K562 (cell line): ENCODE measurements around the gene RHOT1. TPM values are rescaled to one million over a fixed set of nuclear protein-coding genes. Genes with fewer than 3 reads are reported as not detected.

Source experiments
- HSF4 ChIP-seq: fragments of 250-450 bp; sonication (Bioruptor Pico); IDR thresholded peaks from 2 replicates; pipeline ENCODE4 v2.1.2; 2022; ENCODE audit warnings: mild to moderate bottlenecking, moderate library complexity, borderline replicate concordance
- JUN ChIP-seq, 2 experiments: sonication (generic) in 1 of 2; formaldehyde crosslinking in 1 of 2; IDR thresholded peaks; 2 replicates each; pipeline versions ENCODE4 v1.6.1 to v1.8.0; 2012 to 2022; ENCODE audit warnings: borderline replicate concordance in 2 of 2, mild to moderate bottlenecking in 2 of 2, improper control_type of control experiment in 1 of 2, low read depth in 1 of 2, low read length in 1 of 2, missing genetic modification reagents in 1 of 2
- MED1 ChIP-seq: sonication (generic); formaldehyde crosslinking; IDR thresholded peaks from 2 replicates; pipeline ENCODE4 v1.8.1; 2023; ENCODE audit warnings: missing genetic modification reagents, borderline replicate concordance
- ZNF445 ChIP-seq: fragments of 250-450 bp; sonication (Bioruptor Pico); IDR thresholded peaks from 2 replicates; pipeline ENCODE4 v1.4.0; 2020; ENCODE audit warnings: low read depth, mild to moderate bottlenecking, moderate library complexity
- polyA plus RNA-seq, 8 experiments: library from polyadenylated mRNA; depleted of rRNA in 4 of 8; stranded (reverse) in 5 of 8; unstranded in 3 of 8; fragments of >200 nt; fragmentation: Nextera tagmentation in 2 of 8; fragmentation: Illumina TruSeq in 1 of 8; extraction: Ambion mirVana in 2 of 8; extraction: Trizol in 1 of 8; gene quantifications; 2 replicates each; pipeline versions ENCODE4 v1.2.1 to v1.2.3, GENCODE V29; 2011 to 2014; ENCODE audit warnings: inconsistent platforms in 1 of 8, missing spikeins in 1 of 8
- total RNA-seq, 7 experiments: library from RNA; depleted of rRNA in 6 of 7; stranded (reverse); fragments of >200 nt in 6 of 7; fragmentation: Illumina TruSeq in 2 of 7; extraction: Trizol in 2 of 7; gene quantifications; 2 replicates each; pipeline versions ENCODE4 v1.2.1 to v1.2.3, GENCODE V29; 2011 to 2021; ENCODE audit warnings: low replicate concordance in 1 of 7
- TF ChIP-seq, protein P1 (sequence below): fragments of 450-650 bp; IDR thresholded peaks from 2 replicates; pipeline ENCODE4 v1.6.1; 2016; ENCODE audit warnings: mild to moderate bottlenecking, moderate library complexity
- TF ChIP-seq, protein P2 (sequence below): fragments of 250-450 bp; sonication (Bioruptor Pico); IDR thresholded peaks from 2 replicates; pipeline ENCODE4 v1.5.1; 2021; ENCODE audit warnings: mild to moderate bottlenecking
- TF ChIP-seq, protein P3 (sequence below): fragments of 450-650 bp; IDR thresholded peaks from 2 replicates; pipeline ENCODE4 v1.6.1; 2017; ENCODE audit warnings: antibody characterized with exemption
- TF ChIP-seq, protein P4 (sequence below): sonication (generic); formaldehyde crosslinking; IDR thresholded peaks from 2 replicates; pipeline ENCODE4 v1.8.1; 2023; ENCODE audit warnings: mild to moderate bottlenecking, missing genetic modification reagents

Gene RHOT1
- total and polyA plus RNA-seq, 9 of the 15 experiments (the other 6 are each of a cell fraction or from before 2014, with no cell fraction given) = 23.0 to 101 (median 32.2) TPM

DNA sequence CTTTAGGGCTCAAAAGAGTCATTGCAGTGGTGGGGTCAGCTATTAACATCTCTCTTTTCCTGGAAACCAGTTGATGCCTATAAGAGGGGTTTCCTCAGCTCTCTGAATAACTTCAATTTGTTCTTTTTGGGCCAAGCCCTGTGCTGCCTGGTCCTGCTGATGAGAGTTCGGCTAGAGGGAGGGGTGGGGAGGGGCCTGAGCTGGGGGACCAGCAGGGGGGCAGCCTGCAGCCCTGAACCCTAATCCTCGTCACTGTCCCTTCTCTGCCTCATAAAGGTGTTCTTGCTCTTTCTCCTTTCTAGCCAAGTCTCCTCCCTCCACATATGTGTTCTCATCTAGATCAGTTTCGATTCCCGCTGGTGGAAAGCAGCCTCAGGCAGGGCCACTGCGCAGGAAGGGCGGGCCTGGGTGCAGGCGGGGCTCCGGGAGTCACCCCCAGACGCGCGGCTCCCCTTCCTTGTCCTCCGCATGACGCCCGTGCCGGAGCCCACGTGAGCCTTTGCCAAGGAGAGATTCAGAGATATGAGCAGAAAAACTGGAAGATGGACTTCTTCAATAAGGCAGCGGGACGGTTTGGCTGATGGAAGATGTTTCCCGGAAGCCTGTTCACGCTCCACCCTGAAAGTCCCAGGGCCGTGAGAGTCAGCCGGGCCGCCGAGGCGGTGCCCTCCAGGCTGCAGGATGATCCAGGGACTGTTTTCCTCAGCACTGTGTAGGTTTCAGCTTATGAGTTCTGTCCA is 15.0 kb upstream of the RHOT1 start (continued):
- TF ChIP-seq, protein P1, sequence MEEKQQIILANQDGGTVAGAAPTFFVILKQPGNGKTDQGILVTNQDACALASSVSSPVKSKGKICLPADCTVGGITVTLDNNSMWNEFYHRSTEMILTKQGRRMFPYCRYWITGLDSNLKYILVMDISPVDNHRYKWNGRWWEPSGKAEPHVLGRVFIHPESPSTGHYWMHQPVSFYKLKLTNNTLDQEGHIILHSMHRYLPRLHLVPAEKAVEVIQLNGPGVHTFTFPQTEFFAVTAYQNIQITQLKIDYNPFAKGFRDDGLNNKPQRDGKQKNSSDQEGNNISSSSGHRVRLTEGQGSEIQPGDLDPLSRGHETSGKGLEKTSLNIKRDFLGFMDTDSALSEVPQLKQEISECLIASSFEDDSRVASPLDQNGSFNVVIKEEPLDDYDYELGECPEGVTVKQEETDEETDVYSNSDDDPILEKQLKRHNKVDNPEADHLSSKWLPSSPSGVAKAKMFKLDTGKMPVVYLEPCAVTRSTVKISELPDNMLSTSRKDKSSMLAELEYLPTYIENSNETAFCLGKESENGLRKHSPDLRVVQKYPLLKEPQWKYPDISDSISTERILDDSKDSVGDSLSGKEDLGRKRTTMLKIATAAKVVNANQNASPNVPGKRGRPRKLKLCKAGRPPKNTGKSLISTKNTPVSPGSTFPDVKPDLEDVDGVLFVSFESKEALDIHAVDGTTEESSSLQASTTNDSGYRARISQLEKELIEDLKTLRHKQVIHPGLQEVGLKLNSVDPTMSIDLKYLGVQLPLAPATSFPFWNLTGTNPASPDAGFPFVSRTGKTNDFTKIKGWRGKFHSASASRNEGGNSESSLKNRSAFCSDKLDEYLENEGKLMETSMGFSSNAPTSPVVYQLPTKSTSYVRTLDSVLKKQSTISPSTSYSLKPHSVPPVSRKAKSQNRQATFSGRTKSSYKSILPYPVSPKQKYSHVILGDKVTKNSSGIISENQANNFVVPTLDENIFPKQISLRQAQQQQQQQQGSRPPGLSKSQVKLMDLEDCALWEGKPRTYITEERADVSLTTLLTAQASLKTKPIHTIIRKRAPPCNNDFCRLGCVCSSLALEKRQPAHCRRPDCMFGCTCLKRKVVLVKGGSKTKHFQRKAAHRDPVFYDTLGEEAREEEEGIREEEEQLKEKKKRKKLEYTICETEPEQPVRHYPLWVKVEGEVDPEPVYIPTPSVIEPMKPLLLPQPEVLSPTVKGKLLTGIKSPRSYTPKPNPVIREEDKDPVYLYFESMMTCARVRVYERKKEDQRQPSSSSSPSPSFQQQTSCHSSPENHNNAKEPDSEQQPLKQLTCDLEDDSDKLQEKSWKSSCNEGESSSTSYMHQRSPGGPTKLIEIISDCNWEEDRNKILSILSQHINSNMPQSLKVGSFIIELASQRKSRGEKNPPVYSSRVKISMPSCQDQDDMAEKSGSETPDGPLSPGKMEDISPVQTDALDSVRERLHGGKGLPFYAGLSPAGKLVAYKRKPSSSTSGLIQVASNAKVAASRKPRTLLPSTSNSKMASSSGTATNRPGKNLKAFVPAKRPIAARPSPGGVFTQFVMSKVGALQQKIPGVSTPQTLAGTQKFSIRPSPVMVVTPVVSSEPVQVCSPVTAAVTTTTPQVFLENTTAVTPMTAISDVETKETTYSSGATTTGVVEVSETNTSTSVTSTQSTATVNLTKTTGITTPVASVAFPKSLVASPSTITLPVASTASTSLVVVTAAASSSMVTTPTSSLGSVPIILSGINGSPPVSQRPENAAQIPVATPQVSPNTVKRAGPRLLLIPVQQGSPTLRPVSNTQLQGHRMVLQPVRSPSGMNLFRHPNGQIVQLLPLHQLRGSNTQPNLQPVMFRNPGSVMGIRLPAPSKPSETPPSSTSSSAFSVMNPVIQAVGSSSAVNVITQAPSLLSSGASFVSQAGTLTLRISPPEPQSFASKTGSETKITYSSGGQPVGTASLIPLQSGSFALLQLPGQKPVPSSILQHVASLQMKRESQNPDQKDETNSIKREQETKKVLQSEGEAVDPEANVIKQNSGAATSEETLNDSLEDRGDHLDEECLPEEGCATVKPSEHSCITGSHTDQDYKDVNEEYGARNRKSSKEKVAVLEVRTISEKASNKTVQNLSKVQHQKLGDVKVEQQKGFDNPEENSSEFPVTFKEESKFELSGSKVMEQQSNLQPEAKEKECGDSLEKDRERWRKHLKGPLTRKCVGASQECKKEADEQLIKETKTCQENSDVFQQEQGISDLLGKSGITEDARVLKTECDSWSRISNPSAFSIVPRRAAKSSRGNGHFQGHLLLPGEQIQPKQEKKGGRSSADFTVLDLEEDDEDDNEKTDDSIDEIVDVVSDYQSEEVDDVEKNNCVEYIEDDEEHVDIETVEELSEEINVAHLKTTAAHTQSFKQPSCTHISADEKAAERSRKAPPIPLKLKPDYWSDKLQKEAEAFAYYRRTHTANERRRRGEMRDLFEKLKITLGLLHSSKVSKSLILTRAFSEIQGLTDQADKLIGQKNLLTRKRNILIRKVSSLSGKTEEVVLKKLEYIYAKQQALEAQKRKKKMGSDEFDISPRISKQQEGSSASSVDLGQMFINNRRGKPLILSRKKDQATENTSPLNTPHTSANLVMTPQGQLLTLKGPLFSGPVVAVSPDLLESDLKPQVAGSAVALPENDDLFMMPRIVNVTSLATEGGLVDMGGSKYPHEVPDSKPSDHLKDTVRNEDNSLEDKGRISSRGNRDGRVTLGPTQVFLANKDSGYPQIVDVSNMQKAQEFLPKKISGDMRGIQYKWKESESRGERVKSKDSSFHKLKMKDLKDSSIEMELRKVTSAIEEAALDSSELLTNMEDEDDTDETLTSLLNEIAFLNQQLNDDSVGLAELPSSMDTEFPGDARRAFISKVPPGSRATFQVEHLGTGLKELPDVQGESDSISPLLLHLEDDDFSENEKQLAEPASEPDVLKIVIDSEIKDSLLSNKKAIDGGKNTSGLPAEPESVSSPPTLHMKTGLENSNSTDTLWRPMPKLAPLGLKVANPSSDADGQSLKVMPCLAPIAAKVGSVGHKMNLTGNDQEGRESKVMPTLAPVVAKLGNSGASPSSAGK = peak; percentile 38; the same call in 1 of the 2 replicates
- TF ChIP-seq HSF4 (CRISPR knock-in tag) = no peak
- no peak for TF ChIP-seq MED1 (CRISPR knock-in tag)
- TF ChIP-seq JUN (IDR thresholded peaks at IDR 0.05; ENCODE audit: borderline replicate concordance, low read depth, low read length) = no peak
- no peak for TF ChIP-seq JUN (CRISPR knock-in tag; IDR thresholded peaks at IDR 0.05; ENCODE audit: borderline replicate concordance)
- TF ChIP-seq, protein P2, sequence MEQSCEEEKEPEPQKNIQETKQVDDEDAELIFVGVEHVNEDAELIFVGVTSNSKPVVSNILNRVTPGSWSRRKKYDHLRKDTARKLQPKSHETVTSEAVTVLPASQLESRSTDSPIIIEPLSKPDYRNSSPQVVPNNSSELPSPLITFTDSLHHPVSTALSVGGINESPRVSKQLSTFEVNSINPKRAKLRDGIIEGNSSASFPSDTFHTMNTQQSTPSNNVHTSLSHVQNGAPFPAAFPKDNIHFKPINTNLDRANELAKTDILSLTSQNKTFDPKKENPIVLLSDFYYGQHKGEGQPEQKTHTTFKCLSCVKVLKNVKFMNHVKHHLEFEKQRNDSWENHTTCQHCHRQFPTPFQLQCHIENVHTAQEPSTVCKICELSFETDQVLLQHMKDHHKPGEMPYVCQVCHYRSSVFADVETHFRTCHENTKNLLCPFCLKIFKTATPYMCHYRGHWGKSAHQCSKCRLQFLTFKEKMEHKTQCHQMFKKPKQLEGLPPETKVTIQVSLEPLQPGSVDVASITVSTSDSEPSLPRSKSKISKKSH (CRISPR knock-in tag) = no peak
- TF ChIP-seq, protein P3, sequence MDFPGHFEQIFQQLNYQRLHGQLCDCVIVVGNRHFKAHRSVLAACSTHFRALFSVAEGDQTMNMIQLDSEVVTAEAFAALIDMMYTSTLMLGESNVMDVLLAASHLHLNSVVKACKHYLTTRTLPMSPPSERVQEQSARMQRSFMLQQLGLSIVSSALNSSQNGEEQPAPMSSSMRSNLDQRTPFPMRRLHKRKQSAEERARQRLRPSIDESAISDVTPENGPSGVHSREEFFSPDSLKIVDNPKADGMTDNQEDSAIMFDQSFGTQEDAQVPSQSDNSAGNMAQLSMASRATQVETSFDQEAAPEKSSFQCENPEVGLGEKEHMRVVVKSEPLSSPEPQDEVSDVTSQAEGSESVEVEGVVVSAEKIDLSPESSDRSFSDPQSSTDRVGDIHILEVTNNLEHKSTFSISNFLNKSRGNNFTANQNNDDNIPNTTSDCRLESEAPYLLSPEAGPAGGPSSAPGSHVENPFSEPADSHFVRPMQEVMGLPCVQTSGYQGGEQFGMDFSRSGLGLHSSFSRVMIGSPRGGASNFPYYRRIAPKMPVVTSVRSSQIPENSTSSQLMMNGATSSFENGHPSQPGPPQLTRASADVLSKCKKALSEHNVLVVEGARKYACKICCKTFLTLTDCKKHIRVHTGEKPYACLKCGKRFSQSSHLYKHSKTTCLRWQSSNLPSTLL = no peak
- TF ChIP-seq ZNF445 = no peak
- TF ChIP-seq, protein P4, sequence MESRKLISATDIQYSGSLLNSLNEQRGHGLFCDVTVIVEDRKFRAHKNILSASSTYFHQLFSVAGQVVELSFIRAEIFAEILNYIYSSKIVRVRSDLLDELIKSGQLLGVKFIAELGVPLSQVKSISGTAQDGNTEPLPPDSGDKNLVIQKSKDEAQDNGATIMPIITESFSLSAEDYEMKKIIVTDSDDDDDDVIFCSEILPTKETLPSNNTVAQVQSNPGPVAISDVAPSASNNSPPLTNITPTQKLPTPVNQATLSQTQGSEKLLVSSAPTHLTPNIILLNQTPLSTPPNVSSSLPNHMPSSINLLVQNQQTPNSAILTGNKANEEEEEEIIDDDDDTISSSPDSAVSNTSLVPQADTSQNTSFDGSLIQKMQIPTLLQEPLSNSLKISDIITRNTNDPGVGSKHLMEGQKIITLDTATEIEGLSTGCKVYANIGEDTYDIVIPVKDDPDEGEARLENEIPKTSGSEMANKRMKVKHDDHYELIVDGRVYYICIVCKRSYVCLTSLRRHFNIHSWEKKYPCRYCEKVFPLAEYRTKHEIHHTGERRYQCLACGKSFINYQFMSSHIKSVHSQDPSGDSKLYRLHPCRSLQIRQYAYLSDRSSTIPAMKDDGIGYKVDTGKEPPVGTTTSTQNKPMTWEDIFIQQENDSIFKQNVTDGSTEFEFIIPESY (CRISPR knock-in tag) = no peak
